IPS DF 6.9 (cell line): Measurements from ENCODE around the gene LHX5.

ENCODE experiments used
- DNase-seq: peaks from one replicate; pipeline ENCODE4 v3.0.0-alpha.2; 2013; ENCODE audit warnings: low read depth, low spot score
- H3K27ac ChIP-seq: one replicate; pipeline ENCODE4 v1.5.1; 2013; ENCODE audit warnings: low read length, control low read depth
- H3K27me3 ChIP-seq: 2 replicates; pipeline ENCODE4 v1.6.1; 2013; ENCODE audit warnings: mild to moderate bottlenecking, low read length; ENCODE audit not compliant: control insufficient read depth, insufficient read depth
- H3K36me3 ChIP-seq: 2 replicates; pipeline ENCODE4 v1.6.1; 2013; ENCODE audit warnings: low read length; ENCODE audit not compliant: control insufficient read depth, insufficient read depth
- H3K4me1 ChIP-seq: 2 replicates; pipeline ENCODE4 v1.6.1; 2013; ENCODE audit warnings: low read length; ENCODE audit not compliant: control insufficient read depth, insufficient read depth
- H3K4me3 ChIP-seq: 2 replicates; pipeline ENCODE4 v1.5.1; 2013; ENCODE audit warnings: mild to moderate bottlenecking, low read length
- H3K9me3 ChIP-seq: 2 replicates; pipeline ENCODE4 v1.6.1; 2013; ENCODE audit warnings: low read length, inconsistent platforms; ENCODE audit not compliant: control insufficient read depth, insufficient read depth
- WGBS: extraction: QIAGEN DNeasy Blood & Tissue Kit; methylation state at CpG from one replicate; pipeline ENCODE4 v1.1.7; 2013; ENCODE audit warnings: mixed read lengths, missing lambda C conversion rate; ENCODE audit not compliant: insufficient read length, insufficient coverage; 5-methylcytosine and 5-hydroxymethylcytosine counted together

The LHX5 gene

GRCh38 chr12:113424915-113425823 is 46.5 kb downstream of the LHX5 start:
- Histone ChIP-seq H3K4me3 (no peak overlapping the region), H3K36me3 (no peaks in the 10 kb centered on the region), H3K27me3 (no peaks in the 10 kb centered on the region), H3K4me1 (peaks cover 5% of the 10 kb centered on the region; the same call in 1 of the 2 replicates), H3K27ac (no peak overlapping the region), H3K9me3 (no peaks in the 10 kb centered on the region)
- WGBS: 100% methylated on average over 1 of the region's 20 CpGs
- no peak for DNase-seq

- Histone ChIP-seq H3K4me1 (peaks cover 5% of the 10 kb centered on the region; the same call in 1 of the 2 replicates), H3K27me3 (no peaks in the 10 kb centered on the region), H3K27ac (no peak overlapping the region), H3K4me3 (no peak overlapping the region), H3K9me3 (no peaks in the 10 kb centered on the region), H3K36me3 (no peaks in the 10 kb centered on the region)
- no peak for DNase-seq
- WGBS: no CpG with 5 or more reads among the region's 1 CpG
These were observed 47.2 kb downstream of the LHX5 start for GRCh38 chr12:113424456-113424855.

GRCh38 chr12:113422886-113423669 is 48.6 kb downstream of the LHX5 start:
- peaks cover 5% of the 10 kb centered on the region; the same call in 1 of the 2 replicates for H3K4me1 ChIP-seq
- no peak overlapping the region for H3K27ac ChIP-seq
- no CpG with 5 or more reads among the region's 6 CpGs for WGBS
- H3K27me3 ChIP-seq: no peaks in the 10 kb centered on the region
- DNase-seq: no peak
- H3K4me3 ChIP-seq: no peak overlapping the region
- no peaks in the 10 kb centered on the region for H3K9me3 ChIP-seq
- H3K36me3 ChIP-seq: no peaks in the 10 kb centered on the region

GRCh38 chr12:113422030-113422885 is 49.4 kb downstream of the LHX5 start, which contains the start of gene SDSL:
SDSL (plus strand) TSS chr12:113422380; CDS start chr12:113427983, 5,603 bp downstream.
- no CpG with 5 or more reads among the region's 13 CpGs for WGBS
- Histone ChIP-seq H3K27me3 (no peaks in the 10 kb centered on the region), H3K4me3 (no peak within 1 kb of the TSS), H3K36me3 (no peaks in the 10 kb centered on the region), H3K9me3 (no peaks in the 10 kb centered on the region), H3K4me1 (peaks cover 5% of the 10 kb centered on the region; the same call in 1 of the 2 replicates), H3K27ac (no peak within 1 kb of the TSS)
- DNase-seq: no peak

- H3K4me3 ChIP-seq: no peak overlapping the region
- H3K27ac ChIP-seq: no peak overlapping the region
- DNase-seq: no peak
- WGBS: no CpG with 5 or more reads among the region's 2 CpGs
- H3K4me1 ChIP-seq: peaks cover 5% of the 10 kb centered on the region; the same call in 1 of the 2 replicates
- H3K9me3 ChIP-seq: no peaks in the 10 kb centered on the region
- no peaks in the 10 kb centered on the region for H3K27me3 ChIP-seq
- H3K36me3 ChIP-seq: no peaks in the 10 kb centered on the region
These were observed 50.6 kb downstream of the LHX5 start for GRCh38 chr12:113420996-113421595.

- Histone ChIP-seq H3K9me3 (no peaks in the 10 kb centered on the region), H3K27me3 (no peaks in the 10 kb centered on the region), H3K4me1 (peaks cover 5% of the 10 kb centered on the region; the same call in 1 of the 2 replicates), H3K27ac (no peak overlapping the region), H3K36me3 (no peaks in the 10 kb centered on the region), H3K4me3 (no peak overlapping the region)
- WGBS: no CpG with 5 or more reads among the region's 13 CpGs
- no peak for DNase-seq
These were observed 53.3 kb downstream of the LHX5 start for GRCh38 chr12:113418213-113418879.

GRCh38 chr12:113416091-113416754 is 55.4 kb downstream of the LHX5 start:
- no peaks in the 10 kb centered on the region for H3K36me3 ChIP-seq
- H3K27ac ChIP-seq: no peak overlapping the region
- no CpG with 5 or more reads among the region's 6 CpGs for WGBS
- no peaks in the 10 kb centered on the region for H3K9me3 ChIP-seq
- no peak overlapping the region for H3K4me3 ChIP-seq
- no peaks in the 10 kb centered on the region for H3K27me3 ChIP-seq
- DNase-seq: no peak
- no peaks in the 10 kb centered on the region for H3K4me1 ChIP-seq

GRCh38 chr12:113414519-113415038 is 57.1 kb downstream of the LHX5 start:
- Histone ChIP-seq H3K4me3 (no peak overlapping the region), H3K27ac (no peak overlapping the region), H3K9me3 (no peaks in the 10 kb centered on the region), H3K27me3 (no peaks in the 10 kb centered on the region), H3K4me1 (no peaks in the 10 kb centered on the region), H3K36me3 (no peaks in the 10 kb centered on the region)
- no peak for DNase-seq
- WGBS: no CpG with 5 or more reads among the region's 9 CpGs

- Histone ChIP-seq H3K4me3 (no peak overlapping the region), H3K9me3 (no peaks in the 10 kb centered on the region), H3K4me1 (no peaks in the 10 kb centered on the region), H3K27ac (no peak overlapping the region), H3K36me3 (no peaks in the 10 kb centered on the region), H3K27me3 (no peaks in the 10 kb centered on the region)
- DNase-seq: no peak
- no CpG with 5 or more reads among the region's 11 CpGs for WGBS
These were observed 58.2 kb downstream of the LHX5 start for GRCh38 chr12:113413488-113413939.
